Measurements from ENCODE around the gene JAKMIP2.

Gene JAKMIP2

DNA sequence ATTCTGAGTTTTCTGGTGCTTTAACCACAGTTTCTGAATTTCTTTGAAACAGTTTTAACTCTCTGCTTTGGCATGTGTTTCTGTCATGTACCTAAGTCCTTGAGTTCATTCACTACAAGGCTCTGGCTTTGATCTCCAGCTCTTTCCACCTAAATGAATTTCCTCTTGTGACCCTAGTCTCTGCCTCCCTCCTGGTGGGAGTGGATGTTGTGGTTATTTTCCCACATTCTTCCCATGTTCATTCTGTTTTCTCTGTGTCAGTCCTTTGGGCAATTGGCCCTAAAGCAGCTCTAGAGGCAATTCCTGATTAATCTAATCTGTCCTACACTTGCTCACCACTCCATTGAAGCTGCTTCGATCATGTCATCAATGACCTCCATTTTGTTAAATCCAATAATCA, 244.3 kb downstream of the JAKMIP2 start:
- Histone ChIP-seq H3K27ac (ENCODE audit: low read depth, low read length, severe bottlenecking) (no peak overlapping the region), H3K9me3 (ENCODE audit: control insufficient read depth, low read length) (no peaks in the 10 kb centered on the region), H3K4me3 (ENCODE audit: extremely low read depth, insufficient read depth, low read length, poor library complexity, severe bottlenecking) (no peak overlapping the region), H3K36me3 (ENCODE audit: control insufficient read depth, insufficient read depth, low read length) (no peaks in the 10 kb centered on the region), H3K4me1 (ENCODE audit: control insufficient read depth, insufficient read depth, low read length, poor library complexity, severe bottlenecking) (peaks cover 18% of the 10 kb centered on the region)
- 92 to 100% methylated on average over 1 of the region's 1 CpG for WGBS, 2 experiments (ENCODE audit: insufficient coverage in 2 of 2)

Measured in mesodermal cell (in vitro differentiated cells).